H54 (cell line): ENCODE data around the gene ZNF285.
"Not testable (repeated sequence)": the region's sequence is repeated elsewhere in the genome, so short reads cannot be mapped to it uniquely, and the experiment has no call there.

Experiments
- DNase-seq: peaks from one replicate; pipeline ENCODE4 v3.0.0; 2011; ENCODE audit warnings: low spot score, mixed read lengths; ENCODE audit not compliant: insufficient read length
- FAIRE-seq: peaks from 3 replicates; lab custom pipeline; 2011; peaks lifted over from hg19 to GRCh38; lab: Jason Lieb, UNC
- POLR2A ChIP-seq: IDR thresholded peaks from 2 replicates; pipeline ENCODE4 v1.6.1; 2011; ENCODE audit warnings: low read depth, mild to moderate bottlenecking, low read length

The ZNF285 gene

GRCh38 chr19:44401139-44402115 lies at the start of gene ZNF285:
Gene ZNF285 (minus strand): TSS chr19:44401608. CDS start chr19:44397213, 4,395 bp downstream.
- FAIRE-seq, result no peak
- no peak for TF ChIP-seq POLR2A
- no peak for DNase-seq

GRCh38 chr19:44447916-44448674 lies 46.7 kb upstream of the ZNF285 start, which contains the start of gene ZNF229:
Gene ZNF229 (minus strand): TSS chr19:44448472. CDS start chr19:44442847, 5,625 bp downstream.
- no peak for TF ChIP-seq POLR2A
- no peak for DNase-seq
- FAIRE-seq, result no peak

GRCh38 chr19:44438441-44438840 lies 37.0 kb upstream of the ZNF285 start:
- DNase-seq (no peak), FAIRE-seq (no peak)
- TF ChIP-seq POLR2A, result no peak

GRCh38 chr19:44435441-44435840 lies 34.0 kb upstream of the ZNF285 start:
- no peak for TF ChIP-seq POLR2A
- DNase-seq, result no peak
- FAIRE-seq, result no peak

GRCh38 chr19:44430956-44431355 lies 29.5 kb upstream of the ZNF285 start:
- DNase-seq, result peak; percentile 13
- no peak for TF ChIP-seq POLR2A
- no peak for FAIRE-seq

GRCh38 chr19:44415553-44415952 lies 14.1 kb upstream of the ZNF285 start:
- FAIRE-seq, DNase-seq: not testable (repeated sequence)

GRCh38 chr19:44389268-44389667 lies 12.1 kb downstream of the ZNF285 start:
- not testable (repeated sequence) for DNase-seq, FAIRE-seq

GRCh38 chr19:44374789-44375188 lies 26.6 kb downstream of the ZNF285 start:
- FAIRE-seq (no peak), DNase-seq (no peak)
- TF ChIP-seq POLR2A, result no peak

GRCh38 chr19:44371815-44372480 lies 29.5 kb downstream of the ZNF285 start:
- TF ChIP-seq POLR2A, result no peak
- DNase-seq (no peak), FAIRE-seq (no peak)

GRCh38 chr19:44367024-44367423 lies 34.4 kb downstream of the ZNF285 start:
- FAIRE-seq, result no peak
- no peak for DNase-seq
- no peak for TF ChIP-seq POLR2A

GRCh38 chr19:44356383-44357111 lies 44.9 kb downstream of the ZNF285 start, which contains the start of gene ZNF112:
Gene ZNF112 (minus strand): TSS chr19:44356680. CDS start chr19:44340539, 16,141 bp downstream.
- DNase-seq, result peak; percentile 61
- TF ChIP-seq POLR2A, result peak; percentile 72
- peak; percentile 100 for FAIRE-seq

- no peak for FAIRE-seq
- no peak for TF ChIP-seq POLR2A
- DNase-seq, result no peak
These were observed 54.9 kb downstream of the ZNF285 start for GRCh38 chr19:44346556-44346955.

GRCh38 chr19:44345959-44346358 lies 55.4 kb downstream of the ZNF285 start:
- no peak for DNase-seq
- TF ChIP-seq POLR2A, result no peak
- FAIRE-seq, result peak; percentile 57
